Measurements from ENCODE around the gene ERC2. TPM values are rescaled to one million over a fixed set of nuclear protein-coding genes. Genes with fewer than 3 reads are reported as not detected.

Gene ERC2
- total and polyA plus RNA-seq, 2 of the 8 experiments (the other 6 are each of a cell fraction or from before 2014, with no cell fraction given), result 16.4 to 22.8 TPM

- Histone ChIP-seq H3K79me1 (ENCODE audit: low read depth, low read length) (no peaks in the 10 kb centered on the region), H3K4me2 (ENCODE audit: insufficient read depth in 1 of 2, low read depth in 2 of 2, low read length in 2 of 2) (no peak overlapping the region), H4K8ac (ENCODE audit: extremely low read depth, insufficient read depth, low read length) (no peak overlapping the region), H3K23ac (ENCODE audit: insufficient read length) (no peak overlapping the region), H4K5ac (ENCODE audit: insufficient read length, low read depth, low read length) (no peak overlapping the region), H2BK12ac (ENCODE audit: low read depth, low read length) (no peak overlapping the region), H2AK5ac (ENCODE audit: low read depth, low read length) (no peak overlapping the region), H3K9me3 (ENCODE audit: insufficient read depth in 2 of 2, low read depth in 1 of 2, low read length in 1 of 2) (no peaks in the 10 kb centered on the region; a peak in 1 of 4 replicates), H3K23me2 (ENCODE audit: low read depth, low read length) (no peaks in the 10 kb centered on the region), H2BK120ac (replicated peaks; ENCODE audit: low read depth, low read length) (no peak overlapping the region), H3K36me3 (ENCODE audit: control insufficient read depth in 2 of 4, insufficient read depth in 4 of 4, low read length in 3 of 4) (peaks cover 0 to 5% (median 0%) of the 10 kb centered on the region in 4 experiments; a peak in 2 of 8 replicates), H3K79me2 (ENCODE audit: control insufficient read depth in 1 of 2, insufficient read depth in 2 of 2, low read length in 2 of 2) (no peaks in the 10 kb centered on the region), H3K4ac (replicated peaks; ENCODE audit: insufficient read length, low read depth, low read length) (no peak overlapping the region), H3K4me1 (replicated peaks in 1 of 4; ENCODE audit: control insufficient read depth in 3 of 4, insufficient read depth in 4 of 4, low read length in 3 of 4) (peaks cover 0 to 3% (median 0%) of the 10 kb centered on the region in 4 experiments; a peak in 1 of 7 replicates), H3K14ac (ENCODE audit: insufficient read length) (no peak overlapping the region), H3K27ac (ENCODE audit: low read depth, low read length) (no peak overlapping the region), H2BK15ac (ENCODE audit: low read length) (no peak overlapping the region), H3K18ac (ENCODE audit: extremely low read depth, low read length) (no peak overlapping the region), H3K4me3 (ENCODE audit: extremely low read depth in 1 of 4, insufficient read depth in 2 of 4, low read depth in 3 of 4, low read length in 4 of 4) (no peak overlapping the region), H2BK5ac (ENCODE audit: low read depth, low read length) (no peak overlapping the region), H4K91ac (replicated peaks; ENCODE audit: insufficient read length, low read length) (no peak overlapping the region), H3K9ac (replicated peaks in 1 of 4; ENCODE audit: extremely low read depth in 1 of 4, low read depth in 3 of 4, low read length in 3 of 4) (no peak overlapping the region), H2BK20ac (ENCODE audit: low read length) (no peak overlapping the region), H4K20me1 (replicated peaks in 1 of 2; ENCODE audit: control insufficient read depth in 1 of 2, insufficient read depth in 2 of 2, low read length in 2 of 2) (no peaks in the 10 kb centered on the region), H3K56ac (replicated peaks; ENCODE audit: insufficient read length, low read depth, low read length) (no peak overlapping the region), H2AFZ (ENCODE audit: low read length) (no peak overlapping the region), H3K27me3 (replicated peaks in 1 of 4; ENCODE audit: control insufficient read depth in 3 of 4, extremely low read depth in 1 of 4, insufficient read depth in 3 of 4, low read length in 3 of 4) (no peaks in the 10 kb centered on the region)
- POLR2A ChIA-PET (ENCODE audit: partially characterized antibody), result no interaction called here
- DNase-seq (ENCODE audit: low read depth in 1 of 2, low spot score in 2 of 2) (no peak), FAIRE-seq (no peak)
- CTCF ChIA-PET (ENCODE audit: partially characterized antibody), result no interaction called here
- TF ChIP-seq SP1 (IDR thresholded peaks at IDR 0.05; ENCODE audit: low read depth, low read length) (no peak), BRCA1 (IDR thresholded peaks at IDR 0.05; ENCODE audit: low read depth, low read length) (no peak)
- 93% methylated on average over 5 of the region's 5 CpGs; no CpG with 5 or more reads in 1 of the 2 experiments for WGBS, 2 experiments (ENCODE audit: extremely low coverage in 1 of 2, insufficient coverage in 1 of 2, insufficient read length in 1 of 2, insufficient replicate concordance in 2 of 2, low coverage in 1 of 2, low lambda C conversion rate in 2 of 2, missing lambda C conversion rate in 1 of 2)
Observed at GRCh38 chr3:56296361-56296760, 171.9 kb downstream of the ERC2 start.

All from H1 (cell line).